Measurements from ENCODE around the gene PDPK1.
"Not testable (repeated sequence)": the region's sequence is repeated elsewhere in the genome, so short reads cannot be mapped to it uniquely, and the experiment has no call there.

PDPK1 gene

GRCh38 chr16:2526135-2526534, 11.7 kb upstream of the PDPK1 start:
- no peak for FAIRE-seq

GRCh38 chr16:2527071-2527783, 10.6 kb upstream of the PDPK1 start:
- no peak for FAIRE-seq

DNA sequence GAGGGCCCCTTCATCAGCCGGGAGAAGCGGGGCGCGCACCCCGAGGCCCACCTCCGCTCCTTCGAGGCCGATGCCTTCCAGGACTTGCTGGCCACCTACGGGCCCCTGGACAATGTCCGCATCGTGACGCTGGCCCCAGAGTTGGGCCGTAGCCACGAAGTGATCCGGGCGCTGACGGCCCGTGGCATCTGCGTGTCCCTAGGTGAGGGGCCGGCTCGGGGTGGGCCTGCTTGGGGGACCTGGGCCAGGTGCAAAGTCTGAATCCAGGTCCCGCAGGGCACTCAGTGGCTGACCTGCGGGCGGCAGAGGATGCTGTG, 10.1 kb upstream of the PDPK1 start:
- no peak for FAIRE-seq

GRCh38 chr16:2528161-2529060, 9.4 kb upstream of the PDPK1 start:
- no peak for FAIRE-seq

- FAIRE-seq, result no peak
Observed at GRCh38 chr16:2529061-2529931, 8.5 kb upstream of the PDPK1 start.

- FAIRE-seq, result no peak
Observed at GRCh38 chr16:2529961-2530628, 7.7 kb upstream of the PDPK1 start.

- no peak for FAIRE-seq
Observed at GRCh38 chr16:2530629-2531318, 7.0 kb upstream of the PDPK1 start.

- FAIRE-seq, result no peak
Observed at GRCh38 chr16:2531371-2531695, 6.5 kb upstream of the PDPK1 start, which contains the start of gene CEMP1. Gene CEMP1, minus strand, starts transcription at chr16:2531408. Its CDS starts 335 bp downstream, at chr16:2531073.

DNA sequence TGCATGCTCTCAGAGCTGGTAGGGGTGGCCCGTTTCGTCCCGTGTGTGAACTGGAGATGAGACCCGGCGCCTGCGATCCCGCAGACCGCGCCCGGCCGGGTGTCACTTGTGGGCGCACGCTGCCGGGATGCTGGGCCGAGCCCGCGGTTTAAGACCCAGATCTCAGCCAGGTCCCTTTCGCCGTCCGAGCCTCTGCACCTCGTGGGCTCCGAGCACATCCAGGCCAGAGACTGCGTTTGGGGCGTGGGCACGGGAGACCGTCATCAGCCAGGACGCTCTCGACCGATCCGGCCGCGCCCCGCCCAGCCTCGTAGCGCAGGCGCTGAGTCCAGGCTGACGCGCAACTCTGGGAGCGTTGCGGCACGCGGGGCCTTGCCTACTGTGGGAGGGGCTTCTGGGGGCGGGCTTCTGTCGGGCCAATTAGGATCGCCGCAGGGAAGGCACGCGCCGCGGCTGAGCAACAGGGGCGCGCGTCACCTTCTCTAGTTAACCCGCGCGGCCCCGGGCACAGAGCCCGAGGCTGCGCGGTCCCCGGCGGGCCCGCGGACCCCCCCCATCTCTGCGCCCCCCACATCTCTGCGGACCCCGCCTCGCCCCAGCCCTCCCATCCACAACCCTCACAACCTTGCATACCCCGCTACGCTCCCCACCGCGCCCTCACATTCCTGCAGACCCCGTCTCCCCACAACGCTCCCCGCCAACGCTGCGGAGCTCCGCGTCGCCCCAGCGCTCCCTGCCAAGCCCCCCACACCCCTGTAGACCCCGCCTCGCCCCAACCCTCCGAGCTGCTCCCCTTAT, 5.9 kb upstream of the PDPK1 start:
- peak; percentile 71 for FAIRE-seq

- FAIRE-seq, result no peak
Observed at GRCh38 chr16:2532494-2533141, 5.2 kb upstream of the PDPK1 start.

- FAIRE-seq, result not testable (repeated sequence)
Observed at GRCh38 chr16:2533142-2533755, 4.6 kb upstream of the PDPK1 start.

GRCh38 chr16:2533912-2534311, 3.9 kb upstream of the PDPK1 start:
- no peak for FAIRE-seq

- not testable (repeated sequence) for FAIRE-seq
Observed at GRCh38 chr16:2534335-2534734, 3.5 kb upstream of the PDPK1 start.

- FAIRE-seq, result no peak
Observed at GRCh38 chr16:2535625-2536013, 2.2 kb upstream of the PDPK1 start.

- not testable (repeated sequence) for FAIRE-seq
Observed at GRCh38 chr16:2539192-2539844, 1.5 kb downstream of the PDPK1 start.

- not testable (repeated sequence) for FAIRE-seq
Observed at GRCh38 chr16:2539845-2540458, 2.1 kb downstream of the PDPK1 start.

GRCh38 chr16:2540912-2541311, 3.1 kb downstream of the PDPK1 start:
- FAIRE-seq, result not testable (repeated sequence)

DNA sequence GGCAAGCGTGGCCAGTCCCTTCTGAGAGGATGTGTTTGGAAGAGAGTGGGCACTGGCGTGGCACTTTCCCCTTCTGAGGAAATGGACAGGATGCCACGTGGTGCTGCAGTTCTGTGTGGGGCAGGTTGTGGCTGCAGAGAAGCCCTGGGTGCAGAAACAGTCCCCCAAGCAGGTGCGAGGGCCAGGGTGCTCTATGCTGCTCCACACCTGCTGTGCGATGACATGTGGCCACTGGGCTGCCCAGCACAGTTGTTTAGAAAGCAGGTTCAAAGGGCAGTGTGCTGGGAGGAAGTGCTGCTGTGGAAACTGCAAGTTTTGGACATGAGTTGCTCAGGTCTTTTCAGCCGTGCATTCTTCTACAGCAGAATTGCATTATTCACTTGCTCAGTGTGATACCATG, 3.6 kb downstream of the PDPK1 start:
- not testable (repeated sequence) for FAIRE-seq

- FAIRE-seq, result not testable (repeated sequence)
Observed at GRCh38 chr16:2543771-2544170, 6.0 kb downstream of the PDPK1 start.
